GM12874 (cell line): ENCODE measurements around the gene SLC4A3.

ENCODE experiments used
- CTCF ChIP-seq: IDR thresholded peaks from 2 replicates; pipeline ENCODE4 v1.5.1; 2011; ENCODE audit warnings: low read depth, mild to moderate bottlenecking, control low read depth, low read length, moderate library complexity; ENCODE audit not compliant: insufficient read depth

Gene SLC4A3

GRCh38 chr2:219624565-219624964 lies 2.9 kb upstream of the SLC4A3 start:
- TF ChIP-seq CTCF = no peak

- TF ChIP-seq CTCF = no peak
Observed at GRCh38 chr2:219625179-219625578, 2.3 kb upstream of the SLC4A3 start.

- TF ChIP-seq CTCF = no peak
Observed at GRCh38 chr2:219626540-219626939, 890 bp upstream of the SLC4A3 start.

- no peak for TF ChIP-seq CTCF
Observed at GRCh38 chr2:219628235-219628985, 980 bp downstream of the SLC4A3 start.

GRCh38 chr2:219628986-219629901 lies 1.8 kb downstream of the SLC4A3 start:
- TF ChIP-seq CTCF = no peak

GRCh38 chr2:219629976-219630695 lies 2.7 kb downstream of the SLC4A3 start:
- no peak for TF ChIP-seq CTCF
